Measurements from ENCODE around the gene CCDC40. TPM values are rescaled to one million over a fixed set of nuclear protein-coding genes. Genes with fewer than 3 reads are reported as not detected.

CCDC40 gene
- total and polyA plus RNA-seq, 2 donors (not counting 1 experiment from before 2014, with no cell fraction given), result 0.63 to 3.2 TPM

DNA sequence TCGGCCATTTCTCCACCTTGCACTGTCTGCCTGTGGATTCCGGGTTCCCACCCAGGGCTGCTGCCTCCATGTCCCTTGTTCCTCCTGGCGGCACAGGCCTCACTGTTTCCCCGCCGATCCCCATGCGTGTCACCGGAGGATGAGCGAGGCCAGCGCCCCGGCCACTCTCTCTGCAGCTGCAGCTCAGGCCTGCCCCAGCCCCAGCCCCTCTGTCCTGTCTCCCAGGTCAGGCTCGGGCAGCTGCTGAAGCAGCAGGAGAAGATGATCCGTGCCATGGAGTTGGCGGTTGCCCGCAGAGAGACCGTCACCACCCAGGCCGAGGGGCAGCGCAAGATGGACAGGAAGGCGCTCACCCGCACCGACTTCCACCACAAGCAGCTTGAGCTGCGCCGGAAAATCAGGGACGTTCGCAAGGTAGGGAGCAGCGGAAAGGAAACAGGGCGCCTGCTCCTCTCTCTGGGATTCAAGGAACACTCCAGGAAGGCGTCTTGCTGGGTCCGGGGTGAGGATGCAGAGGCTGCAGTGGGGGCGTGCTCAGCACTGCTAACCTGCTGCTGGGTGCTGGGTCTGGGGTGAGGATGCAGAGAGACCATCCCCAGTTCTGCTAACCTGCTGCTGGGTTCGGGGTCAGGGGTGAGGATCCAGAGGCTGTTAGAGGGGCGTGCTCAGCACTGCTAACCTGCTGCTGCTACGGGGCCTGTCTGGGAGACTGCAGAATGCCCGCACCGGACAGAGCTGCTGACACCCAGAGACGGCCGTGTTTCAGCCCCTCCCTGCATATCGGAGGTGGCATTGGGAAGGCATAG is 58.8 kb downstream of the CCDC40 start:
- intact Hi-C loops (cut with micrococcal nuclease), result no loop called here
- CTCF ChIA-PET, result no interaction called here

More for the DNA sequence above, 58.8 kb downstream of the CCDC40 start:
- Mint-ChIP-seq H3K4me1 (peaks cover 6% of the 10 kb centered on the region), H3K4me3 (no peak overlapping the region), H3K27ac (peak overlapping the region; percentile 10), H3K27me3 (no peaks in the 10 kb centered on the region), H3K9me3 (ENCODE audit: insufficient read depth) (no peaks in the 10 kb centered on the region)
- POLR2A ChIA-PET, result no interaction called here
- H3K27me3 ChIP-seq (replicated peaks in 1 of 4; ENCODE audit: control extremely low read depth in 1 of 4, control insufficient read depth in 3 of 4, insufficient read depth in 4 of 4, low read length in 3 of 4), result peaks cover 0 to 3% (median 0%) of the 10 kb centered on the region in 4 experiments
- ATAC-seq (ENCODE audit: low read depth) (no peak), DNase-seq (no peak)
- no peak overlapping the region for H3K9ac ChIP-seq (ENCODE audit: low read length)
- H3K4me1 ChIP-seq (ENCODE audit: control insufficient read depth in 2 of 2, insufficient read depth in 2 of 2, low read length in 2 of 2), result peaks cover 2 to 4% of the 10 kb centered on the region in 2 donors
- TF ChIP-seq EZH2 (IDR thresholded peaks at IDR 0.05; ENCODE audit: borderline replicate concordance, insufficient read depth, low read depth, low read length, poor library complexity, severe bottlenecking), result no peak
- TF ChIP-seq, protein P1, sequence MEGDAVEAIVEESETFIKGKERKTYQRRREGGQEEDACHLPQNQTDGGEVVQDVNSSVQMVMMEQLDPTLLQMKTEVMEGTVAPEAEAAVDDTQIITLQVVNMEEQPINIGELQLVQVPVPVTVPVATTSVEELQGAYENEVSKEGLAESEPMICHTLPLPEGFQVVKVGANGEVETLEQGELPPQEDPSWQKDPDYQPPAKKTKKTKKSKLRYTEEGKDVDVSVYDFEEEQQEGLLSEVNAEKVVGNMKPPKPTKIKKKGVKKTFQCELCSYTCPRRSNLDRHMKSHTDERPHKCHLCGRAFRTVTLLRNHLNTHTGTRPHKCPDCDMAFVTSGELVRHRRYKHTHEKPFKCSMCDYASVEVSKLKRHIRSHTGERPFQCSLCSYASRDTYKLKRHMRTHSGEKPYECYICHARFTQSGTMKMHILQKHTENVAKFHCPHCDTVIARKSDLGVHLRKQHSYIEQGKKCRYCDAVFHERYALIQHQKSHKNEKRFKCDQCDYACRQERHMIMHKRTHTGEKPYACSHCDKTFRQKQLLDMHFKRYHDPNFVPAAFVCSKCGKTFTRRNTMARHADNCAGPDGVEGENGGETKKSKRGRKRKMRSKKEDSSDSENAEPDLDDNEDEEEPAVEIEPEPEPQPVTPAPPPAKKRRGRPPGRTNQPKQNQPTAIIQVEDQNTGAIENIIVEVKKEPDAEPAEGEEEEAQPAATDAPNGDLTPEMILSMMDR (IDR thresholded peaks at IDR 0.05), result no peak
- no peak overlapping the region for H3K4me2 ChIP-seq (replicated peaks; ENCODE audit: low read depth, low read length, poor library complexity, severe bottlenecking)
- WGBS (ENCODE audit: insufficient coverage), result 89% methylated on average over 35 of the region's 37 CpGs
- H2AFZ ChIP-seq (ENCODE audit: insufficient read depth, low read depth, low read length, poor library complexity, severe bottlenecking), result no peak overlapping the region
- H3K36me3 ChIP-seq (replicated peaks in 1 of 2; ENCODE audit: control extremely low read depth in 1 of 2, control insufficient read depth in 1 of 2, extremely low read depth in 1 of 2, insufficient read depth in 2 of 2, low read length in 1 of 2), result no peaks in the 10 kb centered on the region
- H3K4me3 ChIP-seq (ENCODE audit: control extremely low read depth in 1 of 5, extremely low read depth in 1 of 5, insufficient read depth in 1 of 5, low read depth in 2 of 5, low read length in 4 of 5), result no peak overlapping the region
- H4K20me1 ChIP-seq (ENCODE audit: control insufficient read depth, insufficient read depth, low read length, poor library complexity, severe bottlenecking), result no peaks in the 10 kb centered on the region
- no peaks in the 10 kb centered on the region for H3K79me2 ChIP-seq (ENCODE audit: control insufficient read depth, insufficient read depth, low read length)
- H3K9me3 ChIP-seq (ENCODE audit: control extremely low read depth in 1 of 3, control insufficient read depth in 2 of 3, insufficient read depth in 1 of 3, low read length in 2 of 3), result no peaks in the 10 kb centered on the region
- no peak overlapping the region for H3K27ac ChIP-seq (ENCODE audit: low read length in 2 of 2)

Data from B cell (primary cell).